ENCODE results near the gene RNF182. TPM values are rescaled to one million over a fixed set of nuclear protein-coding genes. Genes with fewer than 3 reads are reported as not detected.

RNF182 gene
- total RNA-seq, 5 donors from 2014 or later (not counting 1 experiment from before 2014, with no cell fraction given), result 0.16 to 0.49 (median 0.18) TPM; not detected in 2

GRCh38 chr6:13943943-13944342 is 19.2 kb downstream of the RNF182 start:
- Mint-ChIP-seq H3K27ac (no peak overlapping the region), H3K4me3 (no peak overlapping the region), H3K36me3 (no peaks in the 10 kb centered on the region), H3K4me1 (no peaks in the 10 kb centered on the region), H3K9me3 (peaks cover 4 to 18% (median 15%) of the 10 kb centered on the region in 3 donors), H3K27me3 (peaks cover 30 to 31% of the 10 kb centered on the region in 2 donors)
- Histone ChIP-seq H3K27ac (ENCODE audit: low read length) (no peak overlapping the region), H3K9me3 (peaks cover 2% of the 10 kb centered on the region), H3K4me3 (ENCODE audit: control insufficient read depth in 1 of 2, extremely low read depth in 1 of 2, low read length in 1 of 2) (no peak overlapping the region), H3K36me3 (ENCODE audit: control insufficient read depth in 2 of 2, extremely low read depth in 1 of 2, insufficient read depth in 1 of 2, low read length in 1 of 2) (no peaks in the 10 kb centered on the region), H3K27me3 (replicated peaks in 1 of 2; ENCODE audit: control insufficient read depth in 2 of 2, extremely low read depth in 1 of 2, insufficient read depth in 2 of 2, low read length in 1 of 2) (peaks cover 0 to 6% of the 10 kb centered on the region in 2 experiments), H3K4me1 (ENCODE audit: control insufficient read depth in 1 of 2, extremely low read depth in 1 of 2, insufficient read depth in 2 of 2, low read length in 2 of 2) (no peaks in the 10 kb centered on the region)
- no peak for DNase-seq
- POLR2A ChIA-PET, result no interaction called here
- CTCF ChIA-PET, result no interaction called here
- ATAC-seq (replicated peaks in 1 of 4), result no peak

GRCh38 chr6:13946506-13946905 is 21.8 kb downstream of the RNF182 start:
- H3K27me3 ChIP-seq (replicated peaks in 1 of 2; ENCODE audit: control insufficient read depth in 2 of 2, extremely low read depth in 1 of 2, insufficient read depth in 2 of 2, low read length in 1 of 2), result peaks cover 0 to 6% of the 10 kb centered on the region in 2 experiments
- H3K4me1 ChIP-seq (ENCODE audit: control insufficient read depth in 1 of 2, extremely low read depth in 1 of 2, insufficient read depth in 2 of 2, low read length in 2 of 2), result no peaks in the 10 kb centered on the region
- DNase-seq, result no peak
- peaks cover 4 to 25% (median 18%) of the 10 kb centered on the region in 3 donors for H3K9me3 Mint-ChIP-seq
- no peak overlapping the region for H3K4me3 Mint-ChIP-seq
- H3K27me3 Mint-ChIP-seq, result peaks cover 30 to 36% of the 10 kb centered on the region in 2 donors
- no peak overlapping the region for H3K27ac ChIP-seq (ENCODE audit: low read length)
- H3K36me3 ChIP-seq (ENCODE audit: control insufficient read depth in 2 of 2, extremely low read depth in 1 of 2, insufficient read depth in 1 of 2, low read length in 1 of 2), result no peaks in the 10 kb centered on the region
- H3K9me3 ChIP-seq, result peaks cover 2% of the 10 kb centered on the region
- ChIA-PET POLR2A (interaction anchor here in 1 of 2 donors (0.7 kb wide), 1 partner anchor 79 kb away, joined by 4 read pairs; no protein-coding TSS in a partner anchor), CTCF (no interaction called here)
- no peak overlapping the region for H3K4me3 ChIP-seq (ENCODE audit: control insufficient read depth in 1 of 2, extremely low read depth in 1 of 2, low read length in 1 of 2)
- H3K4me1 Mint-ChIP-seq, result no peaks in the 10 kb centered on the region
- no peak for ATAC-seq (replicated peaks in 1 of 4)
- no peak overlapping the region for H3K27ac Mint-ChIP-seq
- no peaks in the 10 kb centered on the region for H3K36me3 Mint-ChIP-seq

- peaks cover 27 to 39% of the 10 kb centered on the region in 2 donors for H3K27me3 Mint-ChIP-seq
- H3K9me3 Mint-ChIP-seq, result peaks cover 1 to 18% (median 11%) of the 10 kb centered on the region in 3 donors
- H3K9me3 ChIP-seq, result peaks cover 2% of the 10 kb centered on the region
- peaks cover 0 to 7% of the 10 kb centered on the region in 2 experiments for H3K27me3 ChIP-seq (replicated peaks in 1 of 2; ENCODE audit: control insufficient read depth in 2 of 2, extremely low read depth in 1 of 2, insufficient read depth in 2 of 2, low read length in 1 of 2)
- H3K4me1 Mint-ChIP-seq, result no peaks in the 10 kb centered on the region
- no peak for ATAC-seq (replicated peaks in 1 of 4)
- no peak overlapping the region for H3K27ac Mint-ChIP-seq
- DNase-seq, result no peak
- H3K36me3 ChIP-seq (ENCODE audit: control insufficient read depth in 2 of 2, extremely low read depth in 1 of 2, insufficient read depth in 1 of 2, low read length in 1 of 2), result no peaks in the 10 kb centered on the region
- H3K4me3 ChIP-seq (ENCODE audit: control insufficient read depth in 1 of 2, extremely low read depth in 1 of 2, low read length in 1 of 2), result no peak overlapping the region
- H3K36me3 Mint-ChIP-seq, result no peaks in the 10 kb centered on the region
- POLR2A ChIA-PET, result no interaction called here
- CTCF ChIA-PET, result interaction anchor here in 1 of 2 donors (0.6 kb wide), 1 partner anchor 1515 kb away, joined by 3 read pairs; no protein-coding TSS in a partner anchor
- H3K27ac ChIP-seq (ENCODE audit: low read length), result no peak overlapping the region
- H3K4me3 Mint-ChIP-seq, result no peak overlapping the region
- no peaks in the 10 kb centered on the region for H3K4me1 ChIP-seq (ENCODE audit: control insufficient read depth in 1 of 2, extremely low read depth in 1 of 2, insufficient read depth in 2 of 2, low read length in 2 of 2)
These were observed 22.9 kb downstream of the RNF182 start for GRCh38 chr6:13947611-13948178.

- Histone ChIP-seq H3K4me1 (ENCODE audit: control insufficient read depth in 1 of 2, extremely low read depth in 1 of 2, insufficient read depth in 2 of 2, low read length in 2 of 2) (no peaks in the 10 kb centered on the region), H3K4me3 (ENCODE audit: control insufficient read depth in 1 of 2, extremely low read depth in 1 of 2, low read length in 1 of 2) (no peak overlapping the region), H3K36me3 (ENCODE audit: control insufficient read depth in 2 of 2, extremely low read depth in 1 of 2, insufficient read depth in 1 of 2, low read length in 1 of 2) (no peaks in the 10 kb centered on the region), H3K27me3 (replicated peaks in 1 of 2; ENCODE audit: control insufficient read depth in 2 of 2, extremely low read depth in 1 of 2, insufficient read depth in 2 of 2, low read length in 1 of 2) (peaks cover 0 to 5% of the 10 kb centered on the region in 2 experiments), H3K9me3 (peaks cover 2% of the 10 kb centered on the region), H3K27ac (ENCODE audit: low read length) (no peak overlapping the region)
- POLR2A ChIA-PET, result no interaction called here
- ATAC-seq (replicated peaks in 1 of 4), result no peak
- CTCF ChIA-PET, result no interaction called here
- 93% methylated on average over 3 of the region's 7 CpGs for WGBS (ENCODE audit: insufficient coverage)
- Mint-ChIP-seq H3K27ac (no peak overlapping the region), H3K36me3 (no peaks in the 10 kb centered on the region), H3K27me3 (peaks cover 17 to 29% of the 10 kb centered on the region in 2 donors), H3K9me3 (peaks cover 0 to 10% (median 4%) of the 10 kb centered on the region in 3 donors), H3K4me3 (no peak overlapping the region), H3K4me1 (no peaks in the 10 kb centered on the region)
- no peak for DNase-seq
These were observed 27.3 kb downstream of the RNF182 start for GRCh38 chr6:13952101-13952500.

GRCh38 chr6:13953061-13953705 is 28.4 kb downstream of the RNF182 start:
- POLR2A ChIA-PET, result no interaction called here
- Mint-ChIP-seq H3K9me3 (peaks cover 0 to 10% (median 0%) of the 10 kb centered on the region in 3 donors), H3K27ac (no peak overlapping the region), H3K27me3 (peaks cover 17 to 26% of the 10 kb centered on the region in 2 donors), H3K4me1 (no peaks in the 10 kb centered on the region), H3K4me3 (no peak overlapping the region), H3K36me3 (no peaks in the 10 kb centered on the region)
- CTCF ChIA-PET, result no interaction called here
- no peaks in the 10 kb centered on the region for H3K4me1 ChIP-seq (ENCODE audit: control insufficient read depth in 1 of 2, extremely low read depth in 1 of 2, insufficient read depth in 2 of 2, low read length in 2 of 2)
- H3K36me3 ChIP-seq (ENCODE audit: control insufficient read depth in 2 of 2, extremely low read depth in 1 of 2, insufficient read depth in 1 of 2, low read length in 1 of 2), result no peaks in the 10 kb centered on the region
- peaks cover 0 to 5% of the 10 kb centered on the region in 2 experiments for H3K27me3 ChIP-seq (replicated peaks in 1 of 2; ENCODE audit: control insufficient read depth in 2 of 2, extremely low read depth in 1 of 2, insufficient read depth in 2 of 2, low read length in 1 of 2)
- no peak for DNase-seq
- H3K27ac ChIP-seq (ENCODE audit: low read length), result no peak overlapping the region
- no peak for ATAC-seq (replicated peaks in 1 of 4)
- H3K4me3 ChIP-seq (ENCODE audit: control insufficient read depth in 1 of 2, extremely low read depth in 1 of 2, low read length in 1 of 2), result no peak overlapping the region
- no peaks in the 10 kb centered on the region for H3K9me3 ChIP-seq
- 89% methylated on average over 2 of the region's 2 CpGs for WGBS (ENCODE audit: insufficient coverage)

GRCh38 chr6:13965582-13966127 is 40.9 kb downstream of the RNF182 start:
- Mint-ChIP-seq H3K27ac (no peak overlapping the region), H3K9me3 (peaks cover 0 to 7% (median 6%) of the 10 kb centered on the region in 3 donors), H3K27me3 (peaks cover 35 to 37% of the 10 kb centered on the region in 2 donors), H3K4me3 (no peak overlapping the region), H3K4me1 (no peaks in the 10 kb centered on the region), H3K36me3 (no peaks in the 10 kb centered on the region)
- Histone ChIP-seq H3K27me3 (replicated peaks in 1 of 2; ENCODE audit: control insufficient read depth in 2 of 2, extremely low read depth in 1 of 2, insufficient read depth in 2 of 2, low read length in 1 of 2) (peaks cover 0 to 5% of the 10 kb centered on the region in 2 experiments), H3K9me3 (no peaks in the 10 kb centered on the region), H3K27ac (ENCODE audit: low read length) (no peak overlapping the region), H3K36me3 (ENCODE audit: control insufficient read depth in 2 of 2, extremely low read depth in 1 of 2, insufficient read depth in 1 of 2, low read length in 1 of 2) (no peaks in the 10 kb centered on the region), H3K4me3 (ENCODE audit: control insufficient read depth in 1 of 2, extremely low read depth in 1 of 2, low read length in 1 of 2) (no peak overlapping the region), H3K4me1 (ENCODE audit: control insufficient read depth in 1 of 2, extremely low read depth in 1 of 2, insufficient read depth in 2 of 2, low read length in 2 of 2) (no peaks in the 10 kb centered on the region)
- no peak for ATAC-seq (replicated peaks in 1 of 4)
- DNase-seq, result no peak
- CTCF ChIA-PET, result no interaction called here
- POLR2A ChIA-PET, result no interaction called here
- WGBS (ENCODE audit: insufficient coverage), result no CpG with 5 or more reads among the region's 4 CpGs

Measured in T-cell (primary cell).